ENCODE measurements around the gene NR2E3. TPM values are rescaled to one million over a fixed set of nuclear protein-coding genes. Genes with fewer than 3 reads are reported as not detected.

Gene NR2E3
- total RNA-seq, 2 experiments from 2014 or later = not detected

- no peak overlapping the region for H3K4me3 ChIP-seq (ENCODE audit: low read depth, low read length, poor library complexity, severe bottlenecking)
- H3K36me3 ChIP-seq (ENCODE audit: insufficient read depth, low read length) = no peaks in the 10 kb centered on the region
- TF ChIP-seq EZH2phosphoT487 (IDR thresholded peaks at IDR 0.05; ENCODE audit: borderline replicate concordance, low read depth, low read length) = no peak
- TF ChIP-seq CTCF (conservative IDR thresholded peaks at IDR 0.05; ENCODE audit: low read length) = no peak
- H3K27ac ChIP-seq (ENCODE audit: low read depth, low read length, poor library complexity, severe bottlenecking) = no peak overlapping the region
- no TSS peak for BruUV-seq (replicated peaks)
- intact Hi-C loops (cut with micrococcal nuclease; ENCODE audit: unreplicated experiment) = no loop called here
- no peak overlapping the region for H2AFZ ChIP-seq (ENCODE audit: low read length)
- H3K9me2 ChIP-seq (ENCODE audit: insufficient read depth, low read length) = no peaks in the 10 kb centered on the region
- H3K4me1 ChIP-seq (ENCODE audit: insufficient read depth, low read length, poor library complexity, severe bottlenecking) = no peaks in the 10 kb centered on the region
- H4K20me1 ChIP-seq (ENCODE audit: insufficient read depth, low read length) = no peaks in the 10 kb centered on the region
- DNase-seq (ENCODE audit: low spot score) = no peak
- ChIA-PET CTCF (ENCODE audit: unreplicated experiment) (interaction anchor here (0.6 kb wide), 1 partner anchor 362 kb away, joined by 3 read pairs; no protein-coding TSS in a partner anchor), POLR2A (no interaction called here)
- H3K4me2 ChIP-seq (ENCODE audit: low read length) = no peak overlapping the region
- no peaks in the 10 kb centered on the region for H3K9me3 ChIP-seq (ENCODE audit: low read length)
- H3K79me2 ChIP-seq (ENCODE audit: insufficient read depth, low read depth, low read length) = no peaks in the 10 kb centered on the region
These were observed 17.8 kb upstream of the NR2E3 start for GRCh38 chr15:71792521-71792920.

- no TSS peak for BruUV-seq (replicated peaks)
- no peaks in the 10 kb centered on the region for H3K36me3 ChIP-seq (ENCODE audit: insufficient read depth, low read length)
- no peaks in the 10 kb centered on the region for H3K79me2 ChIP-seq (ENCODE audit: insufficient read depth, low read depth, low read length)
- H3K4me3 ChIP-seq (ENCODE audit: low read depth, low read length, poor library complexity, severe bottlenecking) = no peak overlapping the region
- H3K9me2 ChIP-seq (ENCODE audit: insufficient read depth, low read length) = no peaks in the 10 kb centered on the region
- POLR2A ChIA-PET = no interaction called here
- H3K4me2 ChIP-seq (ENCODE audit: low read length) = no peak overlapping the region
- H4K20me1 ChIP-seq (ENCODE audit: insufficient read depth, low read length) = no peaks in the 10 kb centered on the region
- H3K9me3 ChIP-seq (ENCODE audit: low read length) = no peaks in the 10 kb centered on the region
- TF ChIP-seq CTCF (conservative IDR thresholded peaks at IDR 0.05; ENCODE audit: low read length) (no peak), EZH2phosphoT487 (IDR thresholded peaks at IDR 0.05; ENCODE audit: borderline replicate concordance, low read depth, low read length) (no peak)
- H2AFZ ChIP-seq (ENCODE audit: low read length) = no peak overlapping the region
- CTCF ChIA-PET (ENCODE audit: unreplicated experiment) = no interaction called here
- intact Hi-C loops (cut with micrococcal nuclease; ENCODE audit: unreplicated experiment) = no loop called here
- DNase-seq (ENCODE audit: low spot score) = no peak
- H3K27ac ChIP-seq (ENCODE audit: low read depth, low read length, poor library complexity, severe bottlenecking) = no peak overlapping the region
- H3K4me1 ChIP-seq (ENCODE audit: insufficient read depth, low read length, poor library complexity, severe bottlenecking) = no peaks in the 10 kb centered on the region
These were observed 11.7 kb upstream of the NR2E3 start for GRCh38 chr15:71798641-71799040.

GRCh38 chr15:71800190-71800589 lies 10.2 kb upstream of the NR2E3 start:
- Histone ChIP-seq H3K9me2 (ENCODE audit: insufficient read depth, low read length) (no peaks in the 10 kb centered on the region), H2AFZ (ENCODE audit: low read length) (no peak overlapping the region), H4K20me1 (ENCODE audit: insufficient read depth, low read length) (no peaks in the 10 kb centered on the region), H3K9me3 (ENCODE audit: low read length) (no peaks in the 10 kb centered on the region), H3K4me2 (ENCODE audit: low read length) (no peak overlapping the region), H3K36me3 (ENCODE audit: insufficient read depth, low read length) (no peaks in the 10 kb centered on the region), H3K4me1 (ENCODE audit: insufficient read depth, low read length, poor library complexity, severe bottlenecking) (peaks cover 7% of the 10 kb centered on the region), H3K79me2 (ENCODE audit: insufficient read depth, low read depth, low read length) (no peaks in the 10 kb centered on the region), H3K4me3 (ENCODE audit: low read depth, low read length, poor library complexity, severe bottlenecking) (no peak overlapping the region), H3K27ac (ENCODE audit: low read depth, low read length, poor library complexity, severe bottlenecking) (no peak overlapping the region)
- CTCF ChIA-PET (ENCODE audit: unreplicated experiment) = no interaction called here
- DNase-seq (ENCODE audit: low spot score) = no peak
- POLR2A ChIA-PET = interaction anchor here (0.7 kb wide), 1 partner anchor 1470 kb away, joined by 6 read pairs; no protein-coding TSS in a partner anchor
- intact Hi-C loops (cut with micrococcal nuclease; ENCODE audit: unreplicated experiment) = loop anchor here (5.0 kb wide), 1 partner anchor 353 kb away; no protein-coding TSS in a partner anchor
- no peak for TF ChIP-seq EZH2phosphoT487 (IDR thresholded peaks at IDR 0.05; ENCODE audit: borderline replicate concordance, low read depth, low read length)
- no peak for TF ChIP-seq CTCF (conservative IDR thresholded peaks at IDR 0.05; ENCODE audit: low read length)
- BruUV-seq (replicated peaks) = no TSS peak

Data from OCI-LY7 (cell line).